IgD-negative memory B cell (primary cell): Measurements from ENCODE around the gene SPNS2. TPM values are rescaled to one million over a fixed set of nuclear protein-coding genes. Genes with fewer than 3 reads are reported as not detected.
A peak's percentile ranks its signal among the peaks of the same experiment; 100 is the strongest.

Experiments
- H3K27ac Mint-ChIP-seq, 3 donors: one replicate each; pipeline ENCODE4 v1.8.0; 2020 to 2022; ENCODE audit warnings: mild to moderate bottlenecking in 3 of 3, mixed read lengths in 3 of 3, moderate library complexity in 1 of 3
- H3K27me3 Mint-ChIP-seq: one replicate; pipeline ENCODE4 v1.8.0; 2021; ENCODE audit warnings: mixed read lengths
- H3K36me3 Mint-ChIP-seq: one replicate; pipeline ENCODE4 v1.8.0; 2020; ENCODE audit warnings: mild to moderate bottlenecking, mixed read lengths
- H3K4me1 Mint-ChIP-seq, 3 donors: one replicate each; pipeline ENCODE4 v1.8.0; 2020 to 2022; ENCODE audit warnings: mixed read lengths in 3 of 3, mild to moderate bottlenecking in 1 of 3
- H3K4me3 Mint-ChIP-seq, 4 donors: one replicate each; pipeline ENCODE4 v1.8.0; 2020 to 2022; ENCODE audit warnings: mild to moderate bottlenecking in 4 of 4, mixed read lengths in 4 of 4, moderate library complexity in 3 of 4
- H3K9me3 Mint-ChIP-seq, 3 donors: one replicate each; pipeline ENCODE4 v1.8.0; 2020 to 2021; ENCODE audit warnings: mixed read lengths in 3 of 3, mild to moderate bottlenecking in 1 of 3
- polyA plus RNA-seq: library from polyadenylated mRNA; unstranded; fragments of 300-500 nt; fragmentation: Illumina TruSeq; gene quantifications from one replicate; pipeline ENCODE4 v1.2.3, GENCODE V29; 2021

SPNS2 gene
- polyA plus RNA-seq, 1 donor from 2014 or later, result not detected

DNA sequence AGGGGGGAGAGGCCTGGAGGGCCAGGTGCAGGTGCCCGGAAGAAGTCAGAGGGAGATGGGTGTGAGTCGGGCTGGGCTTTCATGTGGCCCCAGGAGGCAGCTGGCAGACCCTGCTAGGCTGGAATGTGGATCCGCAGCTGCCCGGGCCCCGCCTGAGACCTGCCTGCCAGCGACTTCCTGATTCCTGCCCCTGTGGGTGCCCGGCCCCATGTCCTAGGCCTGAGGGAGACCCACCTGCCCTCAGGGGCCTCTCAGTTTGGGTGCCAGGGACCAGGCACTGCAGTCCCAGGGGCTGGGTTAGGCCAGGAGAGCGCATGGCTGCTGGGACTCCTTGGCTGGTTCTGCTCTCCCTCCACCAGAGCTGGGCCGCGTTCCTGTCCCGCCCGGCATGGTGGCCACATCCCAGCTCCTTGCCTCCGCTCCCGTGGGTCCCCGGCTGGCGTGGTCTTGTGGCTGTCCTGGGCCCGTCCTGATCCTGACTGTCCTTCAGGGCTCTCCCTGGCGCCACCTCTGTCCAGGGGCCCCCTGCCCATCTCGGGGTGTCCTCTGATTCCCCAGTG lies 22.1 kb upstream of the SPNS2 start:
- H3K27me3 Mint-ChIP-seq, result peaks cover 8% of the 10 kb centered on the region
- H3K9me3 Mint-ChIP-seq, result no peaks in the 10 kb centered on the region
- no peak overlapping the region for H3K4me3 Mint-ChIP-seq
- H3K4me1 Mint-ChIP-seq, result peaks cover 0 to 8% (median 7%) of the 10 kb centered on the region in 3 donors
- no peak overlapping the region for H3K27ac Mint-ChIP-seq
- H3K36me3 Mint-ChIP-seq, result peaks cover 1% of the 10 kb centered on the region

DNA sequence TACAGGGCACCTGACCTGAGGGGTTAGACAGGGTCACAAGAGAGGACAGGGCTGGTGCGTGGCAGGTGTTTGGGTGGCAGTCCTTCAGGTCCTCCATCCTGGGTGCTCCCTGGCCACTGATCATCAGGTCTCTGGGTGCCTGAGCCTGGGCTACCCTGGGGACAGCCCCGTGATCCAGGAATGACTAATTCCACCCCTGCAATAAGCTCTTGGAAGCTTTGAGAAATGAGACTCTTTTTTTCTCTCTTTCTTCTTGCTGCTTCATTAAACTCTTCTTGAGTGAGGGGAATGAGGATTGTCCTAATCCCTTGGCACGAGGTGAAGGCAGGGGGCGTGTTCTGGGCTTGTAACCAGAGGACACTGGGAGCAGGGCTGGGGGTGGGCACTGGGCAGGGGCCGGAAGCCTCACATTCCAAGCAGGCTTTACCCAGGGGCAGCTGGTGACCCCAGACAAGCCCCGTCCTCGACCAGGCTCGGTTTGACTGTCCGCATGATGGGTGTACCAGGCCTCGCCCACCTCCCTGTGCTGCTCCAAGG lies 21.4 kb upstream of the SPNS2 start:
- Mint-ChIP-seq H3K27me3 (peaks cover 8% of the 10 kb centered on the region), H3K9me3 (no peaks in the 10 kb centered on the region), H3K4me1 (peaks cover 0 to 8% (median 7%) of the 10 kb centered on the region in 3 donors), H3K27ac (no peak overlapping the region), H3K36me3 (peaks cover 1% of the 10 kb centered on the region), H3K4me3 (no peak overlapping the region)

DNA sequence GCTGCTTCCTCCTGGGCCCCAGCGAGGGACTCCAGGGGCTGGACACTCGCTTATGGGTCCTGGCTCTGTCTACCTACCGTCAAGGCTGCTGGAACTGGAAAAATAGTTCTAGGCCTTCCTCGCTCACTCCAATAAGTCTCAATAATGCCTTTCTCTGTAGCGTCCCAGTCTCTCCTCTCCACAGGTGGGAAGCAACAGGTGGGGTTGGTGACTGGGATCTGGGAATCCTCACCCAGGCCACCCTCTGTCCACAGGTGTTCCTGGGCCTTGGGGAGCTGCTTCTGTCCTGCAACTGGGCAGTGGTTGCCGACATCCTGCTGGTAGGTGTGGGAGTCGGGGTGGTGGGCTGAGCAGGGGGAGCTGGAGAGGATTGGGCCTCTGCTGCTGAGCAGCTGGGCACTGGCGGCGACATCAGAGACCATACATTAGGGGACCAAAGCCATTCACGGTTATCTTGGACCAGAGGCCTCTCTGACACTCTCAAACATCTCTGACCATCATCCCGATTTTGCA lies 20.3 kb upstream of the SPNS2 start:
- Mint-ChIP-seq H3K9me3 (no peaks in the 10 kb centered on the region), H3K27me3 (peaks cover 8% of the 10 kb centered on the region), H3K36me3 (peaks cover 1% of the 10 kb centered on the region), H3K4me1 (peaks cover 0 to 8% (median 7%) of the 10 kb centered on the region in 3 donors), H3K4me3 (no peak overlapping the region), H3K27ac (no peak overlapping the region)

DNA sequence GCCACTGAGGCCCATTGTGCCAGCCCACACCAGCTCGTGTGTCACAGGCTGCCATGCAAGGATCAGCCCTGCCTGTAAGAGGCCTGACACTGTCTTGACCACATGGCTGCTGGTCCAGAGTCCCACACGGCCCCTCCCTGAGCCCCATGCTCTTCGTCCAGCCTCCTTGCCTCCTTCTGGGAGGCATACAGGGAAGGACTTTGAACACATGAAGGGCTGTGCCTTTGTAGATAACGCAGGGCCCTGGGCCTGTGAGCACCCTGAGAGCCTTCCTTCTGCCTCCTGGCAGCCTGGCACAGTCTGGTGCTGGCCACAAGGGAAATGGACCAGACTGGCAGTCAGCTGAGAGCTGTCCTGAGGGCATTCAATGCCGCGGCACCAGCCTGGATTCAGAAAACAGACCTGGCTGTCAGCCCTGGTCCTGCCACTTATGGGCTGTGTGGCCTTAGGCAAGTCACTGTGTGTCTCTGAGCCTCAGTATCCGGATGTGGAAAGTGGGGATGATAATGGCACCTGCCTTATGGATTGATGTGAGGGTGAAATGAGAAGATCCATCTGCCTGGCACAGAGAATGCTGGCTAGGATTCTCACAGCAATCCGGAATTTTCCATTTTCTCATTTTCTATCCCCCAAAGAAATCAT lies 19.2 kb upstream of the SPNS2 start:
- peaks cover 5 to 10% (median 8%) of the 10 kb centered on the region in 3 donors for H3K4me1 Mint-ChIP-seq
- peaks cover 8% of the 10 kb centered on the region for H3K27me3 Mint-ChIP-seq
- peak overlapping the region in 1 of 4 donors; percentile 22 for H3K4me3 Mint-ChIP-seq
- no peaks in the 10 kb centered on the region for H3K9me3 Mint-ChIP-seq
- peaks cover 1% of the 10 kb centered on the region for H3K36me3 Mint-ChIP-seq
- no peak overlapping the region for H3K27ac Mint-ChIP-seq

DNA sequence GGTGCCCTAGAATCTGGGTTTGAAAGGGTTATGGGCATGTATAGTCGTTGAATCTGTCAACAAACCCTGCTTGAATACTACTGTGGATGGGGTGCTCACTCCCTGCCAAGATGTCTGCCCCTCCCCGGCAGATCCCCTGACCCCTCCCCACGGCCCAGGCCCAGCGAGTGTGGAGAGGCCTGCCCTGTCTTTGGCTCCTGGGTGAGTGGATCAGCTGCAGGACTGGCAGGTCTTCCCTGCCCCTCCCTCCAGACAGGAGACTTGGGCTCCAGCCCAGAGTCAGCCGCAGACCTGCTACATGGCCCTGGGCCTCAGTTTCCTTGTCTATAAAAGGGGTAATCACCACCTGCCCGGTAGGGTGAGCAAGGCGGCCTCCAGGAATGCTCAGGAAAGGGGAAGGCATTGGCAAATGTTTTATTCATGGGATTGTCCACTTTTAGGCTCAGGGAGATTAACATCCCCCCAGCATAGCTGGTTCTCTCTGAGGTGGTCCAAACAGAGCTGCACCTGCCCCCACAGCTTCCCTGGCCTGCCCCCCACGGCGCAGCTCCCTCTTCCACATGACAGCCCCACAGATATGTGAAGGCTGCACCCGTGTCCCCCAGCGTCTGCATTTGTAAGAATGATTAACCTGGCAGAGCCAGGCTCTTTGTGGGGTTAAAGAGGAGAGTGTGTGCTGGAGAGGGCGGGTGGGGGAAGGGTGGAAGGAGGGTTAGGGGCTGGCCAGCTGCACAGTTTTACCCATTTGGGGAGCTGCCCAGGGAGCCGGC lies 18.5 kb upstream of the SPNS2 start:
- peaks cover 8% of the 10 kb centered on the region for H3K27me3 Mint-ChIP-seq
- peak overlapping the region in 1 of 4 donors; percentile 22 for H3K4me3 Mint-ChIP-seq
- H3K9me3 Mint-ChIP-seq, result no peaks in the 10 kb centered on the region
- H3K4me1 Mint-ChIP-seq, result peaks cover 5 to 14% (median 12%) of the 10 kb centered on the region in 3 donors
- H3K27ac Mint-ChIP-seq, result no peak overlapping the region
- peaks cover 1% of the 10 kb centered on the region for H3K36me3 Mint-ChIP-seq

DNA sequence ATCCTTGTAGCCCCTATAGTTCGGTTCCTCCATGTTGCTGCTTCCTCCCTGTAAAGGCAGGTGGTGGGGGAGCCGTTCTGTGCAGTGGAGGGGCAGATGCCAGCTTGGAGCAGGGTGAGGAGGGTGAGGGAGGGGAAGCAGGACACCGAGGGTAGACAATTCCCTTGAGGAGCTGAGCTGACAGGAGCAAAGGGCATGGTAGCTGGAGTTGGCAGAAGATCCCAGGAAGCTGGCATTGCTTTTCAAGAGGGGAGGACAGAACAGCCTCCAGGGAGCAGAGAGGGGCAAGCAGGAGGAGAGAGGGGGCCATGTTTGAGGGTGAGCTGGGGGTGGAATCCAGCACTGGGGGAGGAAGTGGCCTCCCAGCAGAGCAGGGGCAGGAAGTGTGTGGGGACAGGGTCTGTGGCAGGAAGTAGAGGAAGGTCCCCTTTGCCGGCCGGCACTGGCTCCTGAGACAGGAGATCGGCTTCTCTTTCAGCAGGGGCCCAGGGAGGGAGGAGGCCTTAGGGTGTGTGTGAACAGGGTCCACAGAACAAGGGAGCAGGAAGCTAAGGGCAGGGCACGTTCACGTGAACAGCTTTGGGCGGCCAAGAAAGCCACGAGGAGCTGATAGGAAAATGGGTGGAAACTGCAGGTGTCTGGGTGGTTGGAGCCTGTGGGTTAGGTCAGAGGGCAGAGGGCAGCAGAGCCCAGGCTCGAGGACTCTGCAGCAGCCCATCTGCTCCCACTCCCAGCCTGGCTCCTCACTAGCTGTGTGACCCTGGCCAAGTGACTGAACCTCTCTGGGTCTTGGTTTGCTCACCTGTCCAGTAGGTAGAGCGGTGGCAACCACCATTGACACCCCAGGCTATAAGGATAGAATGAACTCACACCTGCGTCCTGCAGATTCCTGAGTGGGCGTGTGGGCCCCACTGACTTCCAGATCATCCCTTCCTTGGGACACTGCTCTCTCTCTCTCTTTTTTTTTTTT lies 17.5 kb upstream of the SPNS2 start:
- Mint-ChIP-seq H3K27me3 (peaks cover 8% of the 10 kb centered on the region), H3K27ac (peak overlapping the region in 2 of 3 donors; percentile 35 to 83), H3K4me3 (peak overlapping the region in 2 of 4 donors; percentile 77 to 82), H3K9me3 (no peaks in the 10 kb centered on the region), H3K36me3 (peaks cover 1% of the 10 kb centered on the region), H3K4me1 (peaks cover 7 to 17% (median 12%) of the 10 kb centered on the region in 3 donors)

DNA sequence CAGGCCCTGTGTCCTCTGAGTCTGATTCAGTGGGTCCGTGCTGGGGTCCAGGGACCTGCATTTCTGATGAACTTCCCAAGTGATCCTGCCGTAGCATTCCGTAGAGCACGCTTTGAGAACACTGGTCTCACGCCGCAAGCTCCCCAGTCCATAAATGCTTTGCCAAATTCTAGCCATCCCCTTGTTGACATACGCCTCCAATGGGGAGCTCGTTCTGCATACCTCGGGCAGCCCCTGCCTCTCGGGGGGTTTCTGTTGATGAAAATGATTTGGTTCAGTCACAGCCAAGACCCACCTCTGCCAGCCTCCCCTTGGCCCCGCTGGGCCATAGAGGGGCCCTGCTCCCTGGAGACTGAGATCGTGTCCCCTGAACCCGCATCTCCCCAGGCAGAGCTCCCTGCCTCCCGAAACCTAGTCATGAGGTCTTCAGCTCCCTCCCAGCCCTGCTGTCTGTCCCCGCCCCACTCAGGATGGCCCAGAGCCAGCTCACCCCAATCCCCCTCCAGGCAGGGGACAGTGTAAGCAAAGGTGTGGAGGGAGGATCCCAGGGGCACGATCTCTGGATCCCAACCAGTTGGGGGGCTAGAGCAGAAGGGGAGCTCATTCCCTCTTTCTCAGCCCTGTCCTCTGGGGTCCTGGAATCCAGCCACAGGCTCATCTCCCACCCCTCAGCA lies 16.2 kb upstream of the SPNS2 start:
- Mint-ChIP-seq H3K36me3 (peaks cover 1% of the 10 kb centered on the region), H3K27me3 (peaks cover 2% of the 10 kb centered on the region), H3K4me3 (peak overlapping the region in 1 of 4 donors; percentile 18), H3K27ac (peak overlapping the region in 1 of 3 donors; percentile 10), H3K4me1 (peaks cover 11 to 20% (median 16%) of the 10 kb centered on the region in 3 donors), H3K9me3 (no peaks in the 10 kb centered on the region)

DNA sequence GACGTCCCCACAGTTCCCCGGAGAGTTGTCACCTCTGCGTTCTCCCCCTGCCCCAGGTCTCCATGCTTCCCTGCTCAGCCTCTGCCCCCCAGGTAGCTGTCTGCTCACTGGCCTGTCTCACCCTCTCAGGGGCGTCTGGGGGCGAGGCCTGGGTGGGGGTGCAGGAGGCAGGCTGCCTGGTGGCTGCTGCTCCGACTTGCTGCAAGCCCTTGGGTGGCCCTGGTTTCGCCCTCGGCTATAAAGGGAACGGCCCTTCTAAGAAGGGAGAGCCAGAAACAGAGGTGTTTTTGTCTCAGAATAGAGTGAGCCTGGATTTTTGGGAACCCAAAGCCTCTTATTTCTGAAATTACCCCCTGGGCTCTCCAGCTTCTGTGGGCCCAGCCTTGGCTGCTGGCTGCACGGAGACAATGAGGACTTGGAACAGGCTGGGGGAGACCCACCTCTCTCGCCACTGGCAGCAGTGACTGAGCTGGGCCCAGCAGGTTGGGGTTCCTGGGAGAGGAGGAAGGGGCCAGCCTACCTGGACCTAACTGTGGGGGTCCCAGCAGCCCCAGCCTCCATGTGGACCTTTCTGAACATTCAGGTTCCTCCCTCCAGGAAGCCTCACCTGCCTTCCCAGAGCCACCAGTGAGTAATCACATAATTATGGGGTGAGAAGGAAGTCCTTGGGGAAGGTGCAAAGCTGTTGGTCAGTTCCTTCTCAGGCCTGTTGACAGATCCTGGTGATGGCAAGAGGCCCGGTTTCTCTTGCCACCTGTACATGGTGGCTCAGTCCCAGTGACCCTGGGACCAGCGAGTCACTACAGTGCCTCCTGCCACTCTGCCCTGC lies 15.5 kb upstream of the SPNS2 start:
- peak overlapping the region in 2 of 4 donors; percentile 9 to 18 for H3K4me3 Mint-ChIP-seq
- H3K9me3 Mint-ChIP-seq, result no peaks in the 10 kb centered on the region
- no peak overlapping the region for H3K27ac Mint-ChIP-seq
- H3K27me3 Mint-ChIP-seq, result peaks cover 2% of the 10 kb centered on the region
- peaks cover 1% of the 10 kb centered on the region for H3K36me3 Mint-ChIP-seq
- H3K4me1 Mint-ChIP-seq, result peaks cover 11 to 20% (median 17%) of the 10 kb centered on the region in 3 donors

DNA sequence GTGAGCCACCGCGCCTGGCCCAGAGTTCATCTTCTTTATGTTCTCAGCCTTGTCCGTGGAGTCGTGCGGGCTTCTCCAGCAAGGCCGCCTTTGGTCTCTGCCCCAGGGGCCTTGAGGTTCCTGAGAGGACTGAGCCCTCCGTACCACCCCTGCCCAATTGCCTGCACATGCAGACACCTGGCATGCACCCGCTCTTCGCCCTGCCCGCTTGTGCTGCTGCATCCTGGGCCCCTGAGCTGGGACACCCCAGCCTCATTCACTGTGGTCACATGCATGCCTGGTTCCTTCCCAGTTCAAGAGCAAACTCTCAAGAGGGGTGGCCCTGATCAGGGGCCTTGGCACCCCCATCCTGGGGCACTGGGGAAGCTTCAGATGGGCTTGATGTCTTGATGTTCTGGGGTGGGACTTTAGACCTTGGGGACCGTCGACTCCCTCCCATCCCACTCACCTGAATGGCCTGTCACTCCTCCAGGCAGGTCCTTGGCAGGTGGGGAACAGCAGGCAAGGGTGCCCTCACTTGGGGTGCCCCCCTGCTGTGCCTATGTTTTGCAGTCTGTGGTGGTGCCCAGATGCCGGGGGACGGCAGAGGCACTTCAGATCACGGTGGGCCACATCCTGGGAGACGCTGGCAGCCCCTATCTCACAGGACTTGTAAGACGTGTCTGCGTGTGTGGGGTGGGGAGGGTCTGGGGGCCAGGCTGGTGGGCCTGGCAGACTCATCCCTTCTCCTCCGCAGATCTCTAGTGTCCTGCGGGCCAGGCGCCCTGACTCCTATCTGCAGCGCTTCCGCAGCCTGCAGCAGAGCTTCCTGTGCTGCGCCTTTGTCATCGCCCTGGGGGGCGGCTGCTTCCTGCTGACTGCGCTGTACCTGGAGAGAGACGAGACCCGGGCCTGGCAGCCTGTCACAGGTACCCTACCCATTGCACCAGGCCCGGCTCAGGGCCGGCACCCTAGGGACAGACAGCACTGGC lies 12.7 kb upstream of the SPNS2 start:
- Mint-ChIP-seq H3K36me3 (peaks cover 1% of the 10 kb centered on the region), H3K4me1 (peaks cover 11 to 18% (median 15%) of the 10 kb centered on the region in 3 donors), H3K4me3 (peak overlapping the region; percentile 50 to 86 (median 79)), H3K27ac (peak overlapping the region in 2 of 3 donors; percentile 40 to 46), H3K9me3 (no peaks in the 10 kb centered on the region), H3K27me3 (peaks cover 5% of the 10 kb centered on the region)

DNA sequence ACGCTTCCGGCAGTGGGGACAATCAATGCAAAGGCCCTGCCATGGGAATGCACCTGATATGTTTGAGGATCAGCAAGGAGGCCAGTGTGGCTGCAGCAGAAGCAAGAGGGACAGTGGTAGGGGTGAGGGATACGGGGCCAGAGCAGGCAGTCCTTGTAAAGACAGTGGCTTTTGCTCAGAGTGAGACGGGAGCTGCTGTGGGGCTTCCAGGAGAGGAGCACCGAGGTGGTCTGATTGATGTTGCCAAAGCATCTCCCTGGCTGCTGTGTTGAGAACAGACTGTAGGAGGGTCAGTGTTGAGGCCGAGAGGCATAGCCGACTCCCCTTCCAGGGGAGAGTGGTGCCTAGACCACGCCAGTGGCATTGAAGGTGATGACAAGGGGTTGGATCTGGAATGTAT lies 11.4 kb upstream of the SPNS2 start:
- Mint-ChIP-seq H3K9me3 (no peaks in the 10 kb centered on the region), H3K36me3 (no peaks in the 10 kb centered on the region), H3K27me3 (peaks cover 5% of the 10 kb centered on the region), H3K4me1 (peaks cover 13 to 19% (median 15%) of the 10 kb centered on the region in 3 donors), H3K4me3 (no peak overlapping the region), H3K27ac (no peak overlapping the region)

DNA sequence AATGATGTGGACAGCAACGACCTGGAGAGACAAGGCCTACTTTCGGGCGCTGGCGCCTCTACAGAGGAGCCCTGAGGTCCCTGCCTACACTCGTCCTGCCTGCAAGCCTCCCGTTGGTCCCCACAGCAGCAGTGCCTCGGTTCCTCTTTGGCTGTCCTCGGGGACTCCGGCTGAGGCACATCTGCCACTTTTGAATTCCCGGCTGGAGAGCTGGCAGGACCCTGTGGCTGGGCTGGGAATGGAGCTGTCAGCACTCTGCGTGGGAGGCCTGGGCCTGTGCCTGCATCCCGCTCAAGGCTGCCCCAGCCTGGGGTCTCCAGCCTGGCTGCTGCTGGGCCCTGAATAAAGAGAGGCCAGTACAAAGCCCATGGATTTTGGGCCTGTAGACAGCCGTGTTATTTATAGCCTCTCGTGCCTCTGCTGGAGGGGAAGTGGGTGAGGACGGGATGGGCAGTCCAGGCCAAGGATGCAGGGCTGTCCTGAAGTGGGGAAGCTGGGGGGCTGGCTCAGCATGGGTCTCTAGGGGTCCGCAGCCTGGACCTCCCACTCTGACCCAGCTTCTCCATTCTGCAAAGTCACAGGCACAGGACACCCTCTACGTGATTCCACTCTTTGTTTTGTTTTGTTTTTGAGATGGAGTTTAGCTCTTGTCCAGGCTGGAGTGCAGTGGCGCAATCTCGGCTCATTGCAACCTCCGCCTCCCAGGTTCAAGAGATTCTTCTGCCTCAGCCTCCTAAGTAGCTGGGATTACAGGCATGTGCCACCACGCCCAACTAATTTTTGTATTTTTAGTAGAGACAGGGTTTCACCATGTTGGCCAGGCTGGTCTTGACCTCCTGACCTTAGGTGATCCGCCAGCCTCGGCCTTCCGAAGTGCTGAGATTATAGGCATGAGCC lies 10.6 kb upstream of the SPNS2 start:
- Mint-ChIP-seq H3K27me3 (peaks cover 5% of the 10 kb centered on the region), H3K27ac (no peak overlapping the region), H3K4me3 (peak overlapping the region in 1 of 4 donors; percentile 62), H3K36me3 (no peaks in the 10 kb centered on the region), H3K9me3 (no peaks in the 10 kb centered on the region), H3K4me1 (peaks cover 21 to 27% (median 22%) of the 10 kb centered on the region in 3 donors)
